B cell (primary cell): ENCODE measurements around the gene EEFSEC. TPM values are rescaled to one million over a fixed set of nuclear protein-coding genes. Genes with fewer than 3 reads are reported as not detected.

ENCODE experiments used
- ATAC-seq: fragments of 200-7000 bp; cut with Tn5 transposase; one replicate; pipeline ENCODE4 v1.10.0; 2021; ENCODE audit warnings: low read depth, mild to moderate bottlenecking, moderate number of reproducible peaks, moderate library complexity
- CTCF ChIA-PET: fragments of 350-600 bp; sonication (Branson Sonifier 250); formaldehyde crosslinking; loops from one replicate; lab custom pipeline; 2021; ENCODE audit warnings: antibody characterized with exemption, inconsistent platforms; lab: Charles Lee
- POLR2A ChIA-PET: fragments of 350-600 bp; sonication (Branson Sonifier 250); formaldehyde crosslinking; loops from one replicate; lab custom pipeline; 2021; ENCODE audit warnings: antibody characterized with exemption; lab: Charles Lee
- DNase-seq: peaks from one replicate; pipeline ENCODE4 v3.0.0; 2013
- H2AFZ ChIP-seq: 2 replicates; pipeline ENCODE4 v1.6.1; 2012; ENCODE audit warnings: mild to moderate bottlenecking, low read depth, low read length; ENCODE audit not compliant: insufficient read depth, poor library complexity, severe bottlenecking
- H3K27ac ChIP-seq, 2 donors: 1 replicate in 1 of 2; 2 replicates in 1 of 2; pipeline ENCODE4 v1.5.1; 2012 to 2013; ENCODE audit warnings: low read length in 2 of 2, mild to moderate bottlenecking in 2 of 2, moderate library complexity in 1 of 2
- H3K27me3 ChIP-seq, 4 experiments: fragments of 200-600 bp in 1 of 4; sonication (generic) in 1 of 4; replicated peaks in 1 of 4; 1 replicate in 2 of 4; 2 replicates in 2 of 4; pipeline versions ENCODE4 v1.6.1 to v1.7.0; 2013 to 2016; ENCODE audit warnings: low read length in 3 of 4, mild to moderate bottlenecking in 2 of 4, mixed read lengths in 1 of 4, moderate library complexity in 1 of 4; ENCODE audit not compliant: insufficient read depth in 4 of 4, control insufficient read depth in 3 of 4; ENCODE audit errors: control extremely low read depth in 1 of 4
- H3K36me3 ChIP-seq, 2 experiments: replicated peaks in 1 of 2; 1 replicate in 1 of 2; 2 replicates in 1 of 2; pipeline versions ENCODE4 v1.6.1 to v1.7.1; 2013; ENCODE audit warnings: low read length in 1 of 2; ENCODE audit not compliant: insufficient read depth in 2 of 2, control insufficient read depth in 1 of 2; ENCODE audit errors: control extremely low read depth in 1 of 2, extremely low read depth in 1 of 2
- H3K4me1 ChIP-seq, 2 donors: fragments of 200-600 bp in 1 of 2; sonication (generic) in 1 of 2; 1 replicate in 1 of 2; 2 replicates in 1 of 2; pipeline versions ENCODE4 v1.5.1 to v1.6.1; 2013 to 2017; ENCODE audit warnings: low read length in 2 of 2; ENCODE audit not compliant: control insufficient read depth in 2 of 2, insufficient read depth in 2 of 2
- H3K4me2 ChIP-seq: replicated peaks from 2 replicates; pipeline ENCODE3; 2012; ENCODE audit warnings: mild to moderate bottlenecking, low read depth, low read length; ENCODE audit not compliant: poor library complexity, severe bottlenecking
- H3K4me3 ChIP-seq, 5 experiments: fragments of 200-600 bp in 1 of 5; sonication (generic) in 1 of 5; 1 replicate in 3 of 5; 2 replicates in 2 of 5; pipeline versions ENCODE4 v1.5.1 to v1.7.0; 2011 to 2016; ENCODE audit warnings: low read length in 4 of 5, mild to moderate bottlenecking in 4 of 5, low read depth in 2 of 5, control low read depth in 1 of 5, moderate library complexity in 1 of 5; ENCODE audit not compliant: insufficient read depth in 1 of 5; ENCODE audit errors: control extremely low read depth in 1 of 5, extremely low read depth in 1 of 5
- H3K79me2 ChIP-seq: fragments of 200-600 bp; sonication (generic); one replicate; pipeline ENCODE4 v1.6.0; 2016; ENCODE audit warnings: low read length; ENCODE audit not compliant: control insufficient read depth, insufficient read depth
- H3K9ac ChIP-seq: fragments of 200-600 bp; sonication (generic); 2 replicates; pipeline ENCODE4 v1.6.1; 2017; ENCODE audit warnings: mild to moderate bottlenecking, low read length, moderate library complexity
- H3K9me3 ChIP-seq, 3 donors: one replicate each; pipeline versions ENCODE4 v1.6.1 to v1.7.1; 2013; ENCODE audit warnings: low read length in 2 of 3; ENCODE audit not compliant: control insufficient read depth in 2 of 3, insufficient read depth in 1 of 3; ENCODE audit errors: control extremely low read depth in 1 of 3
- H4K20me1 ChIP-seq: 2 replicates; pipeline ENCODE4 v1.6.0; 2012; ENCODE audit warnings: mild to moderate bottlenecking, low read length; ENCODE audit not compliant: insufficient read depth, control insufficient read depth, poor library complexity, severe bottlenecking
- H3K27ac Mint-ChIP-seq: one replicate; pipeline ENCODE4 v1.8.0; 2021; ENCODE audit warnings: mixed read lengths
- H3K27me3 Mint-ChIP-seq: one replicate; pipeline ENCODE4 v1.8.0; 2021; ENCODE audit warnings: mixed read lengths
- H3K4me1 Mint-ChIP-seq: one replicate; pipeline ENCODE4 v1.8.0; 2021; ENCODE audit warnings: mixed read lengths
- H3K4me3 Mint-ChIP-seq: one replicate; pipeline ENCODE4 v1.8.0; 2021; ENCODE audit warnings: mixed read lengths
- H3K9me3 Mint-ChIP-seq: one replicate; pipeline ENCODE4 v1.8.0; 2022; ENCODE audit warnings: mixed read lengths; ENCODE audit not compliant: insufficient read depth
- EZH2 ChIP-seq: IDR thresholded peaks from 2 replicates; pipeline ENCODE4 v1.6.1; 2012; ENCODE audit warnings: borderline replicate concordance, low read depth, mild to moderate bottlenecking, moderate library complexity, low read length; ENCODE audit not compliant: insufficient read depth, poor library complexity, severe bottlenecking
- WGBS: methylation state at CpG from one replicate; pipeline ENCODE4 v1.1.5; 2013; ENCODE audit warnings: missing lambda C conversion rate; ENCODE audit not compliant: insufficient coverage; 5-methylcytosine and 5-hydroxymethylcytosine counted together
- intact Hi-C: fragments of 100-400 bp; cut with micrococcal nuclease; formaldehyde crosslinking; loops from one replicate; pipeline ENCODE4 v1.10.0; 2022
- polyA plus RNA-seq: library from polyadenylated mRNA; depleted of rRNA; stranded (reverse); fragments of >200 nt; gene quantifications from 2 replicates; pipeline ENCODE4 v1.2.3, GENCODE V29; 2012
- total RNA-seq, 2 donors: library from RNA; stranded (reverse); fragments of 120-200 nt in 1 of 2; gene quantifications; 1 replicate in 1 of 2; 2 replicates in 1 of 2; pipeline versions ENCODE4 v1.2.3 to v1.2.4, GENCODE V29; 2013 to 2022
- TF ChIP-seq, protein P1 (sequence below): fragments of 200-600 bp; IDR thresholded peaks from one replicate; pipeline ENCODE4 v1.8.0; 2022; ENCODE audit warnings: antibody characterized with exemption, mild to moderate bottlenecking

The EEFSEC gene
- total and polyA plus RNA-seq, 2 donors (not counting 1 experiment from before 2014, with no cell fraction given) = 17.9 to 18.4 TPM

DNA sequence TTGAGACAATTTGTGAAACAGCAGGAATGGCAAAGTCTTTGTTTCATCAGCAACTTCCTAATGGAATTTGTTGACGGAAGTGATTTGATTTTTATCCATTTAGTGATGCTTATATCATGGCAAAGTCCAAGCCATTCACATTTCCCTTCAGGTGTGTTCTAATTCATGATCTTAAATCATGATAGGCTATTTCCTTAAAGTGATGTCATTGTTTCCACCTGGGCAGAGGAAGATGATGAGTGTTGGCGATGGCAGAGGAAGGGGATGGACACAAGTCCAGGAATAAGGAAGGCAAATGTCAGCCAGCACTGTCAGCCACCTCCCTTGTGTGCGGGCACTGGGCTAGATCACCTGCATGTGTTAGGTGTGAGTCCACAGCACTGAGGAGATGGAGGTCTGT lies 49.9 kb downstream of the EEFSEC start:
- H4K20me1 ChIP-seq = peaks cover 8% of the 10 kb centered on the region
- no peaks in the 10 kb centered on the region for H3K27me3 ChIP-seq
- ChIA-PET POLR2A (no interaction called here), CTCF (no interaction called here)
- peaks cover 34% of the 10 kb centered on the region for H3K79me2 ChIP-seq
- H3K4me1 Mint-ChIP-seq = no peaks in the 10 kb centered on the region
- no peaks in the 10 kb centered on the region for H3K9me3 Mint-ChIP-seq
- H3K4me1 ChIP-seq = no peaks in the 10 kb centered on the region
- H3K9ac ChIP-seq = no peak overlapping the region
- H2AFZ ChIP-seq = no peak overlapping the region
- no peak overlapping the region for H3K4me3 ChIP-seq
- H3K9me3 ChIP-seq = no peaks in the 10 kb centered on the region
- no peak overlapping the region for H3K4me2 ChIP-seq
- TF ChIP-seq, protein P1, sequence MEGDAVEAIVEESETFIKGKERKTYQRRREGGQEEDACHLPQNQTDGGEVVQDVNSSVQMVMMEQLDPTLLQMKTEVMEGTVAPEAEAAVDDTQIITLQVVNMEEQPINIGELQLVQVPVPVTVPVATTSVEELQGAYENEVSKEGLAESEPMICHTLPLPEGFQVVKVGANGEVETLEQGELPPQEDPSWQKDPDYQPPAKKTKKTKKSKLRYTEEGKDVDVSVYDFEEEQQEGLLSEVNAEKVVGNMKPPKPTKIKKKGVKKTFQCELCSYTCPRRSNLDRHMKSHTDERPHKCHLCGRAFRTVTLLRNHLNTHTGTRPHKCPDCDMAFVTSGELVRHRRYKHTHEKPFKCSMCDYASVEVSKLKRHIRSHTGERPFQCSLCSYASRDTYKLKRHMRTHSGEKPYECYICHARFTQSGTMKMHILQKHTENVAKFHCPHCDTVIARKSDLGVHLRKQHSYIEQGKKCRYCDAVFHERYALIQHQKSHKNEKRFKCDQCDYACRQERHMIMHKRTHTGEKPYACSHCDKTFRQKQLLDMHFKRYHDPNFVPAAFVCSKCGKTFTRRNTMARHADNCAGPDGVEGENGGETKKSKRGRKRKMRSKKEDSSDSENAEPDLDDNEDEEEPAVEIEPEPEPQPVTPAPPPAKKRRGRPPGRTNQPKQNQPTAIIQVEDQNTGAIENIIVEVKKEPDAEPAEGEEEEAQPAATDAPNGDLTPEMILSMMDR = no peak
- TF ChIP-seq EZH2 = no peak
- ATAC-seq = no peak
- no peak for DNase-seq
- no peak overlapping the region for H3K27ac Mint-ChIP-seq
- H3K27me3 Mint-ChIP-seq = no peaks in the 10 kb centered on the region
- H3K27ac ChIP-seq = no peak overlapping the region
- intact Hi-C loops = no loop called here
- H3K36me3 ChIP-seq = peaks cover 5% of the 10 kb centered on the region in 2 experiments
- WGBS = 100% methylated on average over 1 of the region's 3 CpGs
- H3K4me3 Mint-ChIP-seq = no peak overlapping the region

DNA sequence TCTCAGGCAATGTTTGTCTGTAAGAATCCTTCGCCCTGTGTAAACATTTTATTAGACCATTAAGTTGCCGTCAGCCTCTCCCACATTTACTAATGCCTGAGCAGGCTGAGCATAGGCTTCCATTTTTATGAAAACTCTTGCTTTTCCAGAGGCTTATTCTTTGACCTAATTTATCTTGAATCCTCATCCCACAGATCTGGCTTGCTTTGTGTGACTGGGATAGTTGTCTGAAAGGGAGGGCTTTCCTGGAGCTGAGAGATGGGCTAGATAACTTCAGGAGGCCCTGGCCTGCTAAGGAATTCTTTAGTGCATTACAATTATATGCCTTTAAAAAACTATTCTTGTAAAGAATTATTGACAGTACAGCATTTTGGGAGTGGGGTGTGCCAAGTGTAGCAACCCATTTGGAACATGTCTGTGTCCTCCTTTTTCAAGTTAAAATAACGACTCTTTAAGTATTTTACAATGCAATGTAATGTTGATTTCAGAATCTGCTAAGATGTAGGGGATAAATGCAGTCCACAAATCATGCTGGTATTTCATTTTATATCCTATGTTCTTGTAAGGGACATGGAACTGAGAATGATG lies 52.4 kb downstream of the EEFSEC start:
- Histone ChIP-seq H3K4me2 (no peak overlapping the region), H3K9ac (no peak overlapping the region), H3K4me3 (no peak overlapping the region), H3K27ac (no peak overlapping the region), H3K36me3 (peaks cover 3% of the 10 kb centered on the region in 2 experiments), H3K4me1 (no peaks in the 10 kb centered on the region), H3K79me2 (peaks cover 33% of the 10 kb centered on the region), H4K20me1 (peaks cover 8% of the 10 kb centered on the region), H3K9me3 (no peaks in the 10 kb centered on the region), H2AFZ (no peak overlapping the region), H3K27me3 (no peaks in the 10 kb centered on the region)
- 100% methylated on average over 2 of the region's 3 CpGs for WGBS
- intact Hi-C loops = no loop called here
- Mint-ChIP-seq H3K27me3 (no peaks in the 10 kb centered on the region), H3K4me3 (no peak overlapping the region), H3K9me3 (no peaks in the 10 kb centered on the region), H3K27ac (no peak overlapping the region), H3K4me1 (peaks cover 2% of the 10 kb centered on the region)
- ATAC-seq (no peak), DNase-seq (no peak)
- ChIA-PET POLR2A (no interaction called here), CTCF (no interaction called here)
- TF ChIP-seq EZH2 = no peak
- TF ChIP-seq, protein P1 = no peak
